Measurements from ENCODE around the gene ZBTB7C.

The ZBTB7C gene

DNA sequence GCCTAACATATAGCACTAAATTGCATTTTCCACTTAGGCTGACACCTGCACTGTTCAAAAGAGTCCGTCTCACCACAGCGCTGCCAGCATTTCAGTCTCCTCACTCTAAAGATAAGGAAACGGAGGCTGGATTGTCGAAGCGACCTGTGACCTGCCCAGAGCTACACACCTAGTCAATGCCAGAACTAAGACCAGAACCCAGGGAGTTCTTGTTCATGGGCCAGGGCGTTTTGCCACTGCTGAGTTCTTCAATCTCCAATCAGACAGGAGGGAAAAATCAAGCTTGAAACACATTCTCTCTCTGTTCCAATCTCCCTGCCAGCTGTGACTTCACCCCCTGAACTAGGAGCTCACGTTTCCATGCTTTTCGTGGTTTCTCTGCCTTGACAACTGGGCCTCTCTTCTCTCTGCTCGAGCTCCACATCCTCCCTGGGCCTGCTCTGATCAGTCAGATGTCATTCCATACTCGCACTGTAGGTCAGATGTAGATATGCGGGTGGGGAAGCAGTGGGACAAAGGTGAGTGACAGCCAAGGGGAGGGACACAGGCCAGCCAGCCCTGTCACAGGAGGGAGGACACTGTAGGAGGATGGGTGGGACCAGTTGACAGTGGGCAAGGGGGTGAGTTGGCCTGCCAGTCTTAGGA lies 257.6 kb downstream of the ZBTB7C start:
- no peak for DNase-seq (ENCODE audit: low read depth in 2 of 2, low spot score in 1 of 2)

DNA sequence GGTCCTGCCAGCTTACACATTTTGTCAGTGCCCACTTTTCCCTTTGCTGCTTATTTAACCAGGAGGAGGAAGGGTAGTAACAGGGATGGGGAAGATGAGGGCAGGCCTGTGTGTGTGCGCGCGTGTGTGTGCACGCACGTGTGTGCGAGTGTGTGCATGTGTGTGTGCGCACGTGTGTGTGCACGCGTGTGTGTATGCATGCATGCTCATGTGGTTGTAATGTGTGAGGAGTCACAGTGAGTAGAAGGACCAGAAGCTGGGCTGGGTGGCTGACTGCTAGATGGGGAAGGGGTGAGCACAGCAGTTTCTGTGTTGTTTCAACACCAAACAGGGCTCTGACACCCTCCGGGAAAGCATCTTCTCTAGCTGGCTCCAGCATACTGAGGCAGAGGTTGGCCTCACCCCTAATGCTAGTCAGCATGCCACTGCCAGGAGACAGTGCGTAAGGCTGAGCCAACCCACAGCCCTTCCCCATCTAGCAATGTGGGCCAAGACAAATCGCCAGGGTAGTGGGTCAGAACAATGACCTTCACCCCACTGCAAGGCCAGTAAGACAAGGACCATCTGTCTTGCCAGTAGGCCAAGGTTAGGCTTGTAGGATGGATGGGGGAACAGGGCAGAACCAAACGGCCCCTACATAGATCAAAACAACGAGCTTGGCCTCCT lies 260.0 kb downstream of the ZBTB7C start:
- no peak for DNase-seq (ENCODE audit: low read depth in 2 of 2, low spot score in 1 of 2)

DNA sequence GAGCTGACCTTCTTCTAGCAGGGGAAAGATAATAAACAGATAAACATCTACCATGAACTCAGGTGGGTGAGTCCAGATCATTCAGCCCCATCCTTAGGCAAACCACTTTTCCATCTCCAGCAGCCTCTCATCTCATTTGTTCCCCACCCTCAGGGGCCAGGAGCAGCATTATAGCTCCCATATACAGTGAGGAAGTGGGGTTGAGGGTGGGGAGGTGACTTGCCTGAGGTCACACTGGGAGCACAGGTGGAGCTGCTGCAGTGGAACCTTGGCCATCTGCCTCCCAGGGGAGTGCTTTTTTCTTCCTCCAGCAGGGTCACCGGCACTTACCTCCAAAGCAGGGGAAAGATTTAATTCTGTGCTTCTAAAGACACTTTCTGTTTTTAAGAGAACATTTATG lies 266.2 kb downstream of the ZBTB7C start:
- DNase-seq (ENCODE audit: low read depth in 2 of 2, low spot score in 1 of 2): no peak

DNA sequence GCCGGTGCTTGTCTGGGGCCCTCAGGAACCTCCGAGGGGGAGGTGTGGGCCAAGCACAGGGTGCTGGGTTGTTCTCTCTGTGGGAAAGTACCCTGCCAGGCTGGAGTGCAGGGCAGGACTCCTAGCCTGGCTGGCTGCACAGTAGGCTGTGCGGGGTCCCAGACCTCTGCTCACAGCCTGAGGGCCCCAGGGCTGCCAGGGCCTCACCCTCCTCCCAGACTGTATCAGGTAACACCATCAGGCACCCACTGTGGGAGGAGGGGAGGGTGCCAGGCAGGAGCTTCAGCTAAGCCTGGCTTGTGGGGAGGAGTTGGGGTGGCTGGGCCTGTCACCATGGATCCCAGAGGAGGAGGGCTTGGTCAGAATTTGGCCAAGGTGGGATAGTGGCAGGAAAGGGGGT lies 266.8 kb downstream of the ZBTB7C start:
- DNase-seq (ENCODE audit: low read depth in 2 of 2, low spot score in 1 of 2): no peak

DNA sequence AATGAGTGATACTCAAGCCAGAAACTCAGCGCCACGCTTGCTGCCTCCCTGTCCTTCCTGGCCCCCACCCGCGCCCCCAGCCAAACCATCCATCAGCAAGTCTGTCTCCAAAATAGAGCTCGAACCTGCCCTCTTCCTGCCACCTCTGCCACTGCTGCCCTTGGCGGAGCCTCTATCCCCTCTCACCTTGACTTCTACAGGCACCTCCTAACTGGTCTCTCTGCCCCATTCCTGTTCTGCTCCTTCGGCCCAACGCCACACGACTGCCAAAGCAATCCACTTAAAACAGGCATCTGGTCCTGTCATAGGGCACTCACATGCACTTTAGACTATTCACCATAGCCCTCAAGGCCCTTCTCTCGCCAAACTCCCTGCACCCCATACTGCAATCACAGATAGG lies 268.5 kb downstream of the ZBTB7C start:
- no peak for DNase-seq (ENCODE audit: low read depth in 2 of 2, low spot score in 1 of 2)

DNA sequence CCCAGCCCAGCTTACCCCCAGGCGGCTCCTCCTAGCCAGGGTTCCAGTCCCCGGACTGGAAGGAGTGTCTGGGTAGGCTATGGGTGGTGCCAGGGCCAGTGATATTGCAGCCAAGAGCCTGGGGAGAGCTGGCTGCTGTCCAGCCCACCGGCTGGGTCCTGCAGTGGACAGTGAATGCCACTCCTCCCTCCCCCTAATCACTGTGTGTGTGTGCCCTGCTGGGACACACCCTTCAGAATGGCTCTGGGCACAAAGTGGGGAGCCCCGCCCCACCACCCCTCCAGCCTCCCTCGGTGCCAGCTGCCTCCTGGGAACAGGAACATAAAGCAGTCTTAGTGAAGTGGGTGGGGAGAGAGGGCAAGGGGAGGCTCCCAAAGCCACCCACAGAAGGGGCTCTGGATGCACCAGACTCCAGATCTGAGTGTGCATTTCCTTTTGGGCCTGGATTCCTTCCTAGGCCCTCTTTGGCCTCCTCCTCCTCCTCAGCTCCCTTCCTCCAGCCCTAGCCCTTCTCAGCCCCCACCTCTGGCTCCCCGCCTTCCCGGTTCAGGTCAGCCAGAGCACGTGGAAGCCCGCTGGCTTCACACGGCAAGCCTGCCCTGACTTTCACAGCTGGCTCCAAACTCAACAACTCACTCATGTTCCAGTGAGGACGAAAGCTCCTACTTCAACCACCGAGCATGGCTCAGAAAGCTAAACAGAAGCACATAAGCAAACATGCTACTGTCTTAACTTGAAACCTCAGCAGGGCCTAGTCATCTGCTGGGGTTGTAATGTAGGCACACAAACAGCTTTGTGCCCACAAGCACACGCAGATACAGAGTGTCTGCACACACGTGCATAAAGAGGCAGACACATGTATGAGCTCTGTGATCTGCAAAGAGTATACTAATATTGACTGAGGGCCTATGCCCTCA lies 269.5 kb downstream of the ZBTB7C start:
- no peak for DNase-seq (ENCODE audit: low read depth in 2 of 2, low spot score in 1 of 2)

DNA sequence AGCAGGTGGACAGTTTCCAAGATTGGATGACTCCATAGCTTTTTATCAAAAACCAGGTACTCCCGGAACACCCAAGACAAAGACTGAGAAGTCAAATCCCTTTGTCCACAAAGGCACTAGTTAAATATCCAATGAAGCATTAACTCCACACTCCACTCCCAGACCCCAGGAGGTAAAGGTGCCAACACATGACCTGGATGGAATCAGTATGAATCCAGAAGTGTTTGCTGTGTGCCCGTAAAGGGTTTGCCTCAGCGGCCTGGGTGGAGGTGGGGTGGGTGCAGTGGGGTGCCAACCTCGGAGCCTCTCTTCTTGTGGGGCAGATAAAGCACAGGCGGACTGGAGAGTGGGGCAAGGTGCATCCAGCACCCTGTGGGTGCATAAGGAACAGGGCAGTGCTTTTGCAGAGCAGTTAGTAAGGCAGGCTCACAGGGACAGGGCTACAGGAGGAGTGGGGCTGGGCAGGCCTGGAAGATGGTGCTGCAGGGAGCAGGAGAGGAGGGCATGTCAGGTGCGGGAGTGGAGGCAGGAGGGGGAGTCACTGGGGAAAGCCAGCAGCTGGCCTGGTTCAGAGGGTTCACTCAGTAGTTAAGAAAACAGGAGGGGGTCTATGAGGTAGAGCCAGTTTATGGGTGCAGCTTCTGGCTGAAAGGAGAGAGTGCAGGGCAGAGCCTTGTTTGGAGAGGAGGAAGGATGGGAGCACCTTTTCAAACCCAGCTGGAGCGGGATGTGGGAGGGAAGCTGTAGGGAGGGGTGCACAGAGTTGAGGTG lies 270.3 kb downstream of the ZBTB7C start:
- no peak for DNase-seq (ENCODE audit: low read depth in 2 of 2, low spot score in 1 of 2)

DNA sequence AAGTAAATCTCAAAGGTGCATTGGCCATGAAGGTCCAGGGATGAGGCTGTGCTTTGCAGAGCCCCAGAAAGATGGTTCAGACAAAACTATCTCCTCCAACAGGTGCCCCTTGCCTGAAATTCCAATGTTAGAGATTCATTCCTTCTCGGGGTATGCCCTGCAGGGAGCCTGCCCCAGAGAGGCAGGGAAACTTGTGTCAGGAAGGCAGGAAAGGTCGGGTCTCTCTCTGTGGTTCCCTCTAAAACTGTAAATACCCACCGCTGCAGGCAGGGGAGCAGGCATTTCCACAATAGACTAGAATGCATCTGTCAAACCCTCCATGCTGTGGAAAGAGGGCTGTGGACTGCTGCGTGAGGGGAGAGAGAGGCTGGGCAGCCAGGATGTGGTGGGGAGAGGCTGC lies 271.0 kb downstream of the ZBTB7C start:
- DNase-seq (ENCODE audit: low read depth in 2 of 2, low spot score in 1 of 2): no peak

DNA sequence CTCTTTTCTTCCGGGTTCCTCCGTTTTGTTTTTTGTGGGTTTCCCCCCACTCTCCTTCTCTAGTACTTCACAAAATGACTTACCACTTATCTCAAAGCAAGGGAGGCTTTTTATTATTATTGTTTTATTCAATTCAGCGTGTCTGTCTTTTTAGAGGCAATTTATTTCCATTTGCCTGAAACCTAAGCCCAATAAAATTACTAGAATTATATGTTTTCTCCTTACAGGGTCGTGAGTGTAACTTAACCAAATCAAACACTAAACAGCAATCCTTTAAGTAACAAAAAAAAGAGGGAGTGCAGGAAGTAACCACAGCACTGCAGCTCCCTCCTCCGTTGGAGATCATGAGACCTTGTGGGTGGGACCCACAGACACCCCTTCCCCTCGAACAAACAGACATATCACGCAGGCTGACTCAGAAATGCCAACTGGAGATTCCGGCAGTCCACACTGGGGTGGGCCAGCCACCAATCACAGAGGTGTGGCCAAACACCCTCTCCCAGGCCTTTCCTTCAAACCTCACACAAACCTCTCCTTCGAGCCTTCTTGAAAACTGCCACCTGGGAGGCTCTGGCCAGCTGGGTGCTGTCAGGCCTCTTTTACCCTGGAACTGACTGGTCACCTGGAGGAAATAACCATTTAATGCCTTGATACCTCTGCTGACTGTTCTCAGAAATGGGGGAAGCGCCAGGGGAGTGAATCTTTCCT lies 271.7 kb downstream of the ZBTB7C start:
- DNase-seq (ENCODE audit: low read depth in 2 of 2, low spot score in 1 of 2): no peak

DNA sequence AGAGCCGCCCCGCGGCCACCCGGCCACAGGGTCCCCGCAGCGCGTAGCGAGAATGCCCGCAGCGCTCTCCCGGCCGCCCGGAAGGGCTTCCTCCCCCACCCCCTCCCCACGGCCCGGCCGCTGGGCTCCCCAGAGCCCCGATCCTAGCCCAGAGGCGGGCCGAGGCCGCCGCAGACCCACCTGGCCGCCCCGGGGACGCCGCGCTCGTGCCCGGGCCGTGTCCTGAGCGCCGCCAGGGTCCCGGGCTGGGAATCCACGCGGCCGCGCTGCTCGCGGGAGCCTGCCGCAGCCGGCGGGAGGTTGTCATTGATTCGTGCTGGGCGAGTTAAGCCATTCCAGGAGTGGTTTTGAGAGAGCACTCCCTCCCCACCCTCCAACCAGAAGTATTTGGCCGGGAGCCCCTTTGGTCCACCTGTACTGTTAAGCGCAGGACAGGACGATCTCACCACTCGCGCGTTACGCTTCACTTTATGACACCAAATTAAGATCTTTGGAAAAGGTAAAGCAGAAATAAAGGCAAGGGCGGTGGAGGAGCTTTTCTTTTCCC lies 272.3 kb downstream of the ZBTB7C start:
- no peak for DNase-seq (ENCODE audit: low read depth in 2 of 2, low spot score in 1 of 2)

DNA sequence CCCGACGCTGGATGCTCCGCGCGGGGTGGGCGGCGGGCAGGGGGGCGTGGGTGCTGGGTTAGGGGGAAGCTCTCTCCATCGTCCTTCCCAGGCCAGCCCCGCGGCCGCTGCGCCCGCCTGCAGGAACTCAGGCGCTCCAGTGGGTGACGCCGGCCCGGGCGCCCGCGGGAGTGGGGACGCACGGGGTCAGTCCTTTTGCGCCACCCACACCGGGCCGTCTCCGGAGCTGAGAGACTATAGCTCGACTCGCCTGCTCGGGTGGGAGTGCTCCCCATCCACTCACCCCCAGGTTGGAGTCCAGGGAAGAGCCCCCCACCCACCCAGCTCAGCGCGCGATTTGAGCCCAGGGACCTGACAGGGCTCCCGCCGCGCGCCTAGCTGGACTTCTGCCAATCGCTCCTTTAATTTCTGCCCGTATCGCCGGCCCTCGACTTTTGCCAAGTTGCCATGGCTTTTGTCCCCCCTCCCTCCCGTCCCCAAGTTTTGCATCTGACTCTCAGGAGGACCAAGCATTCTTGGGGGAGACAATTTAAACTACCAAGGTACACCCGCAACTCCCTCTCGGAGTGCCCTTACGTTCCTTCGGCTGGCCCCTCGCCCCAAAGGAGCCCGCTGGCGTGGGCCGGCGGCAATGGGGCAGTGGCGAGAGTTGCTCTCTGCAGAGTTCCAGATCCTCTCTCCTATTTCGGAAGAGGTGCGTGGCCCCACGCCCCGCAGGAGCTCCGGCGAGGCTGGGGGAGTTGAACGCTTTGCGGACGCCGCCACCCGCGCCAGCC lies 272.9 kb downstream of the ZBTB7C start:
- DNase-seq (ENCODE audit: low read depth in 2 of 2, low spot score in 1 of 2): no peak

DNA sequence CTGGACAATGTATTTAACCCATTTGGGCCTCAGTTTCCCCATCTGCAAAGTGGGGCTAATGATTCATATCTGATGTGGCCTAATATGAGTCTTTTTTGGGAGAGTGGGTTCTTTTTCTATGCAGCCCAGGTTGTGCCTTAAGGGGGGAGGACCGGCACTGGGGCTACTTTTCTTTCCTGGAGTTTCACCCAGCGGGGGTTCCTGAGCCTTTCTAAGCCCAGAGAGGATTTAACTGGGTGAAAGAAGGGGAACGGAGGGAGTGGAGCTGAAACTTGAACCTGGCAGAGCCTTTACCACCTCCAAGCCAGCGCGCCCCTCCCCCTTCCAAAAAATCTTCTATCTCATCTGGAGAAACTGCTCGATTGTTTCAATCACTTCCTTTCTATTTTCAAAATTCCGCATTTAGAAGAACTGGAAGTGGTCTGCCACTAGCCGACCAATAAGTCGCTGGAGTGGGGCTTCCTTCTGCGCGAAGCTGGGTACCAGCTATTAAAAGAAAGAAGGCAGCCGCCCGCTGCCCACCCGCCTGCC lies 273.7 kb downstream of the ZBTB7C start:
- DNase-seq (ENCODE audit: low read depth in 2 of 2, low spot score in 1 of 2): no peak

DNA sequence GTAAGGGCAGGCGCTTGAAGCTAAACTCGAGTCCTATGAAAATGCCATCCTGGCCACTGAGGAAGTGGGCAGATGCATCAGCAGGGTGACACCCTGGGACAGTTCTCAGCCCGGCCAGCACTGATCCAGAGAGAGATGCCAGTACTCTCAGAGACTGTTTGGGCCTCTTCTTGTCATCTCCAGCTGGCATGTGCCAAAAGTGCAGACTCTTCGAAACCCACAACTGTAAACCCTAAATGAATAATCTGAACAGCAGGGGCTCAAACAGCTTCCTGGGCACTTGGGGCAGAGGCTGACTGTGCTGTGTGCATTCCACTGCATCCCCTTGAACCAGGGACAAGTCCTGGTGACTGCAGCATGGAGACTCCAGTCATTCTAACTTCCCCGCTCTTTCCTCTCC lies 274.6 kb downstream of the ZBTB7C start:
- no peak for DNase-seq (ENCODE audit: low read depth in 2 of 2, low spot score in 1 of 2)

DNA sequence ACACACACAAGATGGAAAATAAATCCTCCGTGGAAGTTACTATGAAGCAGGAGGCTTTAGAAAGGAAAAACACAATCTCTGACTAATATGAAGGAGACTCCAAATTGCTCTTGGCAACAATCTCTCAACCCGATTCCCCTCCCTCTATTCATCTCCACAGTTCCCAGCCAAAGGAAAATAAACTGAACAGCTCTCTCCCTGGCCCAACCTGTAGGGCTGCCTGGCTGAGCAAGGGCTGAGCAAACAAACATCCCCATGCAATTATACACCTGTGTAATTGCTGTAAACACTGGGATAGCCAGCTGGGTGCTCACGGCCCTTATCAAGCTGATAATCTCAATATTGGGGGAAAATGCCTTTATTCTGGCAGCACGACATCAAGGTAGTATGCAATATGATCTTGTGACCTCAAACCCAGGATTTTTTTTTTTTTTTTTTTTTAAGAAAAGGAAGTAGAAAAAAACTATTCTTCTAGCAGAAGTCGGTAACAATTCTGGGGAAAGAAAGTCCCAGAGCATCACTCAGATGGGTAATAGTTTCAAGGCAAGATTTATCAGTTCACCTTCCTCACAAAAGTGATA lies 275.4 kb downstream of the ZBTB7C start:
- DNase-seq (ENCODE audit: low read depth in 2 of 2, low spot score in 1 of 2): no peak

DNA sequence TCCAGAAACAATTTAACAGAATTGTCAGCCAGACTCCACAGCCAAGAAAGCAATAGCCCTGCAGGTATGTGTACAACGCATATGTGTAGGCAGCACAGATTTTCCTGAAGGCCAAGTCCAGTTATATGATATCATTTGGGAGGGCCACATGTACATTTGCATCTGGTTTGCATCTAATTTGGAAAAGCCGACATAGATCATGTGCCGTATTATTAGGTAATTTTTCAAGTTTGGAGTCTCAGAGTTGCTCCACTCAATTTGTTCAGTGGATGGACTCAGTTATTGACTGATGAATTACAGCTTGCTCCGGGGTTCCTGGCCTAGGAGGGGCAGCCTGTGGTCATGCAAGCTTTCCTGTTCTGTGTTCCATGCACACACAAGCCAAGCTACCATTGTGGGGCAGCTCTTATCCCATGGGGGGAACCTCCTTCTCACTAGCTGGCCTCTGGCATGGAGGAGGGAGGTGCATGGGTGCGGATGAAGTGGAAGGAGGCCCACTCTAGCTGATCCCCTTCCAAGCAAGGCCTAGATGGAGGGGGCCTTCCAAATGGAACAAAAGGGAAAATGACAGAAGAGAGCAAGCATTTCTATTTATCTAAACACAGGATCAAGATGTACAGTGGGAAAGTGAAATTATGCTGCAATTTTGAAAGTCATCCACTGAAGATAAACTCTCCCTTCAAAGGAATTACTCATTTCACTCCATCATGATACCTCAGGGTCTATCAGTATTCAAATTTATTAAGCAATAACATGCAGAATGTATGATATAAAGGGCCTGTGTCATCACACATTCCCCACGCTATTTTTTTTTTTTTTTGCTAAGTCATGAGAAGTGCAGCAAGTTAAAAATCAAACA lies 276.2 kb downstream of the ZBTB7C start:
- DNase-seq (ENCODE audit: low read depth in 2 of 2, low spot score in 1 of 2): no peak

DNA sequence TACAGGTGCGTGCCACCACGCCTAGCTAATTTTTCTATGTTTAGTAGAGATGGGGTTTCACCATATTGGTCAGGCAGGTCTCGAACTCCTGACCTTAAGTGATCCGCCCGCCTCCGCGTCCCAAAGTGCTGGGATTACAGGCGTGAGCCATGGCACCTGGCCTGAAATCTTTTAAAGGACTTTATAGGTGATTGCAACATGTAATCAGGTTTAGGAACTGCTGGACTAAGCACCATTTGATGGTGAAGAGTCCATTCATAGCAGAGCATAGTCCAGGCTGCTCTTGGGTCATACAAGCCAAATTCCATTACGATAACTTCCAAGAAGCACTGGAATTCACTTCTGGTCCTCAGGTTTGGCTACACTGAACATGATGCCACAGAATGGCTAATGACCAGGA lies 278.1 kb downstream of the ZBTB7C start:
- DNase-seq (ENCODE audit: low read depth in 2 of 2, low spot score in 1 of 2): no peak

DNA sequence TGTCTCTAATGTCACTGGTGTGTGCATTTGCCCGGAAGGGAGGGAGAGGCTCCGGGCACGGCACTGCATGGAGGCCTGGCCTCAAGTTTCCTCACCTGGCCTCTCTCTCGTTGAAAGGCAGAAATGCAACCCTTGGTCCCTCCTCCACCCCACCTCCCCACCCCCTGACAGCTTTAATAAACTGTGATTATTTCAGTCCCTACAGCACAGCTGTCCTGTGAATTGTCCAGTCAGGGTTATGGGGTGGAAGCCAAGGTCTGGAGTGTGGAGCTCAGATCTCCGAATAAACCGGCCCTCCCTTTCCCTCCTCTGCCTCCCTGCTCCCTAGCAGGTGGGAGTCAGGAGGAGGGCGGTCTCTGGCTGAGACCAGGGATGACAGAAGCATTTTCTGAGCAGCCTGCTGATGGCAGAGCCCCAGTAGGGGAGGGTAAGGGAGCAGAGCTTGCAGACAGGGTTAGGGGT lies 279.5 kb downstream of the ZBTB7C start:
- no peak for DNase-seq (ENCODE audit: low read depth in 2 of 2, low spot score in 1 of 2)

DNA sequence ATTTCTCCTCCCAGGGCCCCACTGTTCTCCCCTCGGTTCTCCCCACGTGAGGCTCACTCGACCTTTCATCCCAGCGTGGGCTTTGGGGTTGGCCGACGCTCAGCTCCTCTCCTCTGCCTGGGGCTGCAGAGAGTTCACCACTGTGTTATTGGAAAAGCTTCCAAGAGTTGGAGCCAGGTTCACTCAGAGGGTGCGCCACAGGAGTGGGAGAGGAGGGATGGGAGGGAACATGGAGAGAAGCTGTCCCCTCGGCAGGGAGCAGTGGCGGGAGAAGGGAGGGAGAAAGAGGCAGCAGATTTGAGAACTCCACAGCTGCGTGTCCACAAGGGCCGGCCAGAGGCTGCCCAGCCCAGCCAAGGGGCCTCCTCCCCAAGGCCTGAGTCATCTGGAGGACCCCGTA lies 281.6 kb downstream of the ZBTB7C start:
- DNase-seq (ENCODE audit: low read depth in 2 of 2, low spot score in 1 of 2): no peak

Data from stimulated activated CD8-positive, alpha-beta memory T cell treated with anti-CD3 and anti-CD28 coated beads, Interleukin-4, amount 100 ng/mL, for 4 hours (primary cell).